Measurements from ENCODE around the gene HYAL2.

GRCh38 chr3:50369012-50369670 lies 46.6 kb upstream of the HYAL2 start:
- TF ChIP-seq ZNF274 (IDR thresholded peaks at IDR 0.05; ENCODE audit: low read length) (no peak), ZNF274 (tag by site-specific recombination; IDR thresholded peaks at IDR 0.05; ENCODE audit: borderline replicate concordance) (no peak), CTCF (tag by site-specific recombination; IDR thresholded peaks at IDR 0.05) (no peak), ZNF561 (tag by site-specific recombination; IDR thresholded peaks at IDR 0.05; ENCODE audit: borderline replicate concordance) (no peak), ZNF121 (tag by site-specific recombination; IDR thresholded peaks at IDR 0.05) (no peak), ZNF768 (tag by site-specific recombination; IDR thresholded peaks at IDR 0.05) (no peak), ZNF621 (tag by site-specific recombination; IDR thresholded peaks at IDR 0.05) (no peak), ZNF416 (tag by site-specific recombination; IDR thresholded peaks at IDR 0.05) (no peak), ZNF623 (tag by site-specific recombination; IDR thresholded peaks at IDR 0.05) (no peak), ZBTB48 (tag by site-specific recombination; IDR thresholded peaks at IDR 0.05) (no peak), ZNF16 (tag by site-specific recombination; IDR thresholded peaks at IDR 0.05; ENCODE audit: low read depth) (no peak)
